HG03469 (cell line): ENCODE data around the gene NOL4L.

Experiments
- ATAC-seq: cut with Tn5 transposase; IDR thresholded peaks from one replicate; pipeline ENCODE4 v1.9.1; 2021; ENCODE audit warnings: mild to moderate bottlenecking, moderate library complexity, moderate number of reproducible peaks; ENCODE audit not compliant: unreplicated experiment

NOL4L gene

DNA sequence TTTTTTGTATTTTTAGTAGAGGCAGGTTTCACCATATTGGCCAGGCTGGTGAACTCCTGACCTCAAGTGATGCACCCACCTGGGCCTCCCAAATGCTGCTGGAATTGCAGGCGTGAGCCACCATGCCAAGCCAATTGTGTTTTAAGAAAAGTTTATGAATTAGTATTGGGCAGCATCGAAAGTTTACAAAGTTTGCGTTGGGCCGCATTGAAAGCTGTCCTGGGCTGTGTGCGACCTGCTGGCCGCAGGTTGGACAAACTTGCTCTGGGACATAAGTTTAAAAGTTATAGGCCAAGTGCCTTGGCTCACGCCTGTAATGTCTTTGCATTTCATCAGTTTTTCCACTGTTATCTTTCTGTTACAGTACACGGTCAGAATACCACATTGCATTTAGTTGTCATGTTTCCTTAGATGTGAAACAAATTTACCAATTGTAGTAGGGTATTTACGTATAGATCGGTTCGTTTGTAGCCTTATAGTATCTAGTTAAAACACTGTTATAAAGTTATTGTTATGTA, 187.5 kb downstream of the NOL4L start:
- ATAC-seq, result no peak

GRCh38 chr20:32396646-32397160, 188.4 kb downstream of the NOL4L start:
- no peak for ATAC-seq

- ATAC-seq, result no peak
These were observed 190.1 kb downstream of the NOL4L start for GRCh38 chr20:32395066-32395465.
